ENCODE results near the gene CSF1.
"Not testable (repeated sequence)": the region's sequence is repeated elsewhere in the genome, so short reads cannot be mapped to it uniquely, and the experiment has no call there.

CSF1 gene, protein sequence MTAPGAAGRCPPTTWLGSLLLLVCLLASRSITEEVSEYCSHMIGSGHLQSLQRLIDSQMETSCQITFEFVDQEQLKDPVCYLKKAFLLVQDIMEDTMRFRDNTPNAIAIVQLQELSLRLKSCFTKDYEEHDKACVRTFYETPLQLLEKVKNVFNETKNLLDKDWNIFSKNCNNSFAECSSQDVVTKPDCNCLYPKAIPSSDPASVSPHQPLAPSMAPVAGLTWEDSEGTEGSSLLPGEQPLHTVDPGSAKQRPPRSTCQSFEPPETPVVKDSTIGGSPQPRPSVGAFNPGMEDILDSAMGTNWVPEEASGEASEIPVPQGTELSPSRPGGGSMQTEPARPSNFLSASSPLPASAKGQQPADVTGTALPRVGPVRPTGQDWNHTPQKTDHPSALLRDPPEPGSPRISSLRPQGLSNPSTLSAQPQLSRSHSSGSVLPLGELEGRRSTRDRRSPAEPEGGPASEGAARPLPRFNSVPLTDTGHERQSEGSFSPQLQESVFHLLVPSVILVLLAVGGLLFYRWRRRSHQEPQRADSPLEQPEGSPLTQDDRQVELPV

DNA sequence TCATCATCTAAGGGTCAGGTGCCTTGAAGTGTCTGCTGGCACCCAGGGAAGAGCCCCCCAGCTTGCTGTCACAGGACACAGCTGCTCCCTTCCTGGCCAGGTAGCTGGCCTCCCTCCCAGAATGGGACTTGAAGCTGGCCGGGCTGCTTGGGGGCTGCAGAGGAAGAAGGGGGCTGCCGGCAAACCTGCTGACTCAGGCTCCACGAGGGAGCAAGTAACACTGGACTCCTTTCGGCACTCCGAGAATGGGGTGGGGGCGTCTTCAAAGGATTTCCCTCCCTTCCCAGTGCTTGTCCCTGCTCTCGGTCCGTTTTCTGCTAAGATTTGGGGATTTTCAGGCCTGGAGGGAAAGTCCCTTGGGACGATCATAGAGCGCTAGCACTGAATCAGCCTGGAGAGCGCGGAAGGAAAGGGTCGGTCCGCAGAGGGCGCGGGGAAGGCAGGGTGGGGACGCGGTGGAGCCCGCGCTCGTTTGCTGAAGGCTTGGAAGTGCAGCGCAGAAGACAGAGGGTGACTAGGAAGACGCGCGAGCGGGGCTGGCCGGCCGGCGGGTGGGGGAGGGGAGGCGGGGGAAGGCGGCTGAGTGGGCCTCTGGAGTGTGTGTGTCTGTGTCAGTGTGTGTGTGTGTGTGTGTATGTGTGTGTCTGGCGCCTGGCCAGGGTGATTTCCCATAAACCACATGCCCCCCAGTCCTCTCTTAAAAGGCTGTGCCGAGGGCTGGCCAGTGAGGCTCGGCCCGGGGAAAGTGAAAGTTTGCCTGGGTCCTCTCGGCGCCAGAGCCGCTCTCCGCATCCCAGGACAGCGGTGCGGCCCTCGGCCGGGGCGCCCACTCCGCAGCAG lies at the start of gene CSF1:
TSS of gene CSF1 (plus strand) at position 727 of the 840 bp plus-strand sequence. CDS start 175 bp downstream, outside the sequence.
- DNase-seq (ENCODE audit: low read depth) = peak; percentile 85

DNA sequence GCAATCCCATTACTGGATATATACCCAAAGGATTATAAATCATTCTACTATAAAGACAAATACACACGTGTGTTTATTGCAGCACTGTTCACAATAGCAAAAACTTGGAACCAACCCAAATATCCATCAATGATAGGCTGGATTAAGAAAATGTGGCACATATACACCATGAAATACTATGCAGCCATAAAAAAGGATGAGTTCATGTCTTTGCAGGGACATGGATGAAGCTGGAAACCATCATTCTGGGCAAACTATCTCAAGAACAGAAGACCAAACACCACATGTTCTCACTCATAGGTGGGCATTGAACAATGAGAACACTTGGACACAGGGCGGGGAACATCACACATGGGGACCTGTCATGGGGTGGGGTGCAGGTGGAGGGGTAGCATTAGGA lies 49.0 kb upstream of the CSF1 start:
- not testable (repeated sequence) for DNase-seq (ENCODE audit: low read depth)

DNA sequence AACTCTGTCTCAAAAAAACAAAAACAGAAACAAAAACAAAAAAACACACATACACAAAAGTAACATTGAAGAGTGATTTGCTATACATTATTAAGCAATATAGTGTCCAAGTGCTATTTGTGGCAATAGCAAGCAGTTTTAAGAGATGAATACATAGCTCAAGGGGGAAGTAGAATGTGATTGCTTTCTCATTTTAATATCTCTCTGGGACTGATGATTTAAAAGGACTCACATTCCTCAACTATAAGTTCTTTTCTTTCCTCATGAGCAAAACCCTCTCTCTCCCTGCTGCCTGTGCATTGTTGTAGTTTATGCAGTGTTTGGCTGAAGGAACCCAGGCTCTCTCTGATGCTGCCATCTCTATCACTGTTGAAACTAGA lies 47.0 kb upstream of the CSF1 start:
- no peak for DNase-seq (ENCODE audit: low read depth)

DNA sequence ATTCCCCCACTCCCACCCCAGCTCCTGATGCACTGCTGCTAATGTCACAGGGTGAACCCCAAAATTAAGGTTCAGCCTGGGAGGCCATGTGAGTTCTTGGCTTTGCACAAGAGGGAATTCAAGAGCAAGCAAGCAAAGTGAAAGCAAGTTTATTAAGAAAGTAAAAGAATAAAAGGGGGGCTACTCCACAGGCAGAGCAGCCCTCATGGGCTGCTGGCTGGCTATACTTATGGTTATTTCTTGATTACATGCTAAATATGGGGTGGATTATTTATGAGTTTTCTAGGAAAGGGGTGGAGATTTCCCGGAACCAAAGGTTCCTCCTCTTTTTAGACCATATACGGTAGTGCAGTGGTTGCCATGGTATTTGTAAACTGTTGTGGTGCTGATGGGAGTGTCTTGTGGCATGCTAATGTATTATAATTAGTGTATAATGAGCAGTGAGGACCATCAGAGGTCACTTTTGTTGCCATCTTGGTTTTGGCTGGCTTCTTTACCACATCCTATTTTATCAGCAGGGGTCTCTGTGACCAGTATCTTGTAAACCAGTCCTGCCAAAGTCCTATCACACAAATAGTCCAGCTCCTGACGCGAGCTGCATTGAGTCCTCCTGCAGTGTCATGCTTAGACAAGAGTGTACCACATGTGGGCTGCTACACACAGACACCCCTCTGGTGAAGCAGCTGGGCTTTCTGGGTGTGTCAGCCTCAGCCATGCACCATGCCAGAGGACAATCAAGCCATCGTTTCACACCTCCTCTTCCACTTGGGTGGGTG lies 46.4 kb upstream of the CSF1 start:
- peak; percentile 10 for DNase-seq (ENCODE audit: low read depth)

DNA sequence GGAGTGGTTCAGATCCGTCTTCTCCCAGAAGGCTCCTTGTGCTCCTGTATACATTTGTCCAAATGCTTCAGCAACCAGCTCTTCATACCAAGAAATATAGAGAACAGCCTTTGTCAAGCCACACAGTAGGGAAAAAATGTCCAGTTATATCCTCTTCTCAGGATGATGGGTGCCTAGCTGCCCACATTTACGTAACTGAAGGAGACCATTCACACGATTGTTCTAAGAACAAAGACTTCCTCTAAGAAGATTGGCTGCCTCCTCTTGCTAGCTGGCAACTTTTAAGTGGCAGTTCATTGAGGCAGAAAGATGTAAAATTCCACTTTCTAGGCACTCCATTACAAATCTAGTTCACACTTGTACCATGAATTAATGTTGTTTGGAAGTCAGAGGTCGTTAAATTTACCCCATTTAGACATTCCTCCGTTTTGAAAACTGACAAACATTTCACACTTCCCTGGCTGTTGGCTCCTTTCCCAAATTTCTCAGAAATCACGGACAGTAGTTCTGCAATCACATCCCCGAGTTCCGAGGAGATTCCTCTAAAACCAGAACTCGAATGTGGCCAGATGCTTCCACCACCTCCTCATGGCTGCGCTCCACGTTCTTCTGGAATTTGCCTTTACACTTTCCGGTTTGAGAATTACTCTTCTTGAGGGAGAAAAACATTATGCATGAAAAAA lies 45.6 kb upstream of the CSF1 start:
- no peak for DNase-seq (ENCODE audit: low read depth)

DNA sequence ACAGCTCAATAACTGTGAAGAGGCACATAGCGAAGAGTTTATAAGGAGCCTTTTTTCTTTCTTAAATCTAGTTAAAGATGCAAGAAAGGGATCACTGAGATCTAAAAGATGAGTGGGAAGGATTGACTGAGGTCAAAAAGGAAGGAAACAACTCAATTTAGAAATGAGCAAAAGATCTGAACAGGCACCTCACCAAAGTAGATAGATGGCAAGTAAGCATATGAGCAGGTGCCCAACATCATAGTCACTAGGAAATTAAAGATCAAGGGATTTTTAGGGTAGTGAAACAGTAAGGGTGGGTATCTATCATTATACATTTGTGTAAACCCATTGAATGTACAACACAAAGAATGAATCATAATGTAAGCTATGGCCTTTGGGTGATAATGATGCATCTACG lies 44.6 kb upstream of the CSF1 start:
- DNase-seq (ENCODE audit: low read depth) = no peak

DNA sequence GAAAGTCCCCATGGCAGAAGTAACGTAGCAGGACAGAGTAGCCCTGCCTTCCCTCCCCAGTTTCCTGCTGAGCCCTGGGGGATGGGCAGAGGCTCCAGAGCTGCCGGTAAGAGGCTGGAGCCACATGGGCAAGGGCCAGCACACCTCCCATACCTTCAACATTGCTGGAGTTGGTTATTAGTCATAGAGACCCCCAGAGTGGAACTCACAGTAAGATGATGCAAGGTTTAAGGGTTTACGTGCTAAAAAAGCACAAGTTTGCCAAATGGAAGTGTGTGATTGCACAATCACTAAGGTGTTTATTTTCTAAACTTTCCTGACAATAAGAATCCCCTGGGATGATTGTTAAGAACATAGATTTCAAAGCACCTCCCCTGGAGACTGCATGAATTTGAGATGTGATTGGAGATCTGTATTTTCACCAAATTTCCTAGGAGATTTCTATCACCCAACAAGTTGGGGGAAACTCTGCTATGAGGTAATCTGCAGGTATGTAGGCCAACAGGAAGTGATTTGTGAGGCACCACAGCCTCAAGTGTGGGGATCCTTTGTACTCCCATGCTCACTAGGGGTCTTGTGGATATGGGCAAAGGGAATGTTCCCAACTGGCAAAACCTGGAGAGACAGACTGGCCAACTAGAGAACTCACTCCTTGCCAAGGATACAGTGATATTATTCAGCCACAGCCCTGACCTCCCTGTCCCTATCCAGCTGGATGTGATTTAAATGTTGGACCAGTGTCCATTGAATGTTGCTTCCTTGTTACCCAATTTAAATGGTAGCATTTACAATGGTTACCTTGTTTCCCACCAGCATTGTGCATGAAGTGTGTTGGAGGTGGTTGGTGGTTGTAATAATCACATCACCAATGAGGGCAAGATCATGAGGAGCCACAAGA lies 37.1 kb upstream of the CSF1 start:
- peak; percentile 47 for DNase-seq (ENCODE audit: low read depth)

DNA sequence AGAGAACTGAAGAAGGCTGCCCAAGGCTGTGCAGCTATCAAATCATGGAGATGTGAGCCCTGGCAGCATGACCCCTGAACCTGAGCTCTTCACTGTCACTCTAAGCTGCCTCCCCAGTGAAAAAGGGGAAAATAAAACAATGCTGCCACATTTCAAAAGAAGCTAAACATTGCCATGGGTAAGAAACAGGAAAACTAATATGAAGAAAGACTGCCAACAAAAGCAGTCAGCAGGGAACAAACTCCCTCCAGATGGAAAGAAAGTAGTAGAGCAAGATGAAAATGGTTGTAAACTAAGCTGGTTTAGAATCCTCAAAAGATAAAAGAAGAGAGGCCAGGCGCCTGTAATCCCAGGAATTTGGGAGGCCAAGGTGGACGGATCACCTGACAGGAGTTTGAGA lies 36.2 kb upstream of the CSF1 start:
- DNase-seq (ENCODE audit: low read depth) = no peak

DNA sequence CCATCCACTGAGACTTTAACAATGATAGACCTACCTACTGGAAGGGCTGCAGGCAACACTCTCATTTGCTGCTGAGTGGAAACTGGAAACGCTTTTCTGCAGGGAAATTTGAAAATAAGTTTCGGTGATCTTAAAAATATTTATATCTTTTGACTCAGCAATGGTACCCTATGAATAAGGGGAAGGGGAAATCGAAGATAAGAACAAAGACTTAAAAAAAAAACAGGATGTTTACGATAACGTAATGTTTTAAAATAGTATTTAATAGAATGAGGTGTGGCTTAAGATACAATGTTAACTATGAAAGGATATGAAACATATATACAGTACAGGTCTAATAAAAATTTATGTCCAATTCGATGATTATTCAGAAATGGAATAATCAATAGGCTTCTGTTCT lies 34.8 kb upstream of the CSF1 start:
- no peak for DNase-seq (ENCODE audit: low read depth)

DNA sequence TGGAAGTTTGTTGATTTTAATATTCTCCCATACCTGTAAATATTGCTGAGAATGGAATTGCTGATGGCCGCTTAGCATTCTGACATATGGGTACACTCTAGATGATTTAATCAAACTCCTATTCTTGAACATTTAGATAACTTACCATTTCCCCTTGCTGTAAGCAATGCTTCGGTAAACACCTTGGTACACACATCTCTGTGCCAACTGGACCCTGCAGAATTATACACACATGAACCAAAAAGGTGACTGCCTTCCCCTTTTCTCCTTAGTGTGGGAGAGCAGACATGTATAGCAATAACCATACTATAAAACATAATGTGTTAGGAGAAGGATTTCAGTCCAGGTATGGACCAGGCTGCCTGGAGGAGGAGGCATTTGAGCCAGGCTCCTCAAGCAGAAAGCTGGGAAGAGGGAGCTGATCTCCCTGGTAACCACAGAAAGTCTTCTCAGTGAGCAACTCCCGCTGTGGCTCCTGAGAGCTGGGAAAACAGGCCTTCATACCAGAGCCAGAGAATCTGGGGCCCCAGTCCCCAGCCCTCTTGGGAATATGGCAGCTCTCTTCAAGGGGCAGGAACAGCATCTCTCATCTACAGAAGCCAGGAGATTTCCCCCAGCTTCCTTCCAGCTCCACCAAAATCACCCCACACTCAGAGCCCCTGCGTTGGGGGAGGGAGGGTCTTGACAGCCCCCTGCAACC lies 33.9 kb upstream of the CSF1 start:
- no peak for DNase-seq (ENCODE audit: low read depth)

DNA sequence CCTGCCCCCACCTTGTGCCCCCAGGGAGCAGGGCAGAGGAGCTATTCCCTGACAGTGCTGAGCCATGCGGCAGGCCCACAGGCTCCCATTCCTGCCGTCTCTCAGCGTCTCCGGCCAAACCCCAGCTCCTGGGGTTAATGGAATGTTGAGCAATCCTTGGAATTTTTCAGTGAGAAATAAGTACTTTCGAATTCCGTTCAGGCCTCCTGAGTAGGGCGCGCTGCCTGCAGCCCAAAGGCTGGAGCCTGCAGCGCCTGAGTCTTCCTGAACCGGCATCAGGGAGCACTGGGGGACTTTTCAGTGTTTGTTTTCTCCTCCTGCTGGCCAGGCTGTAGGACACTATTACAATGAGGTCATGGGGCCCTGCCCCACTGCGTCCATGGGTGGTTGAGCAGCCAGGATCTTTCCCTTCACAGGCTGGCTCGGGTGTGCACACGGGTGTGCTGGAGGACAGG lies 33.3 kb upstream of the CSF1 start:
- peak; percentile 82 for DNase-seq (ENCODE audit: low read depth)

DNA sequence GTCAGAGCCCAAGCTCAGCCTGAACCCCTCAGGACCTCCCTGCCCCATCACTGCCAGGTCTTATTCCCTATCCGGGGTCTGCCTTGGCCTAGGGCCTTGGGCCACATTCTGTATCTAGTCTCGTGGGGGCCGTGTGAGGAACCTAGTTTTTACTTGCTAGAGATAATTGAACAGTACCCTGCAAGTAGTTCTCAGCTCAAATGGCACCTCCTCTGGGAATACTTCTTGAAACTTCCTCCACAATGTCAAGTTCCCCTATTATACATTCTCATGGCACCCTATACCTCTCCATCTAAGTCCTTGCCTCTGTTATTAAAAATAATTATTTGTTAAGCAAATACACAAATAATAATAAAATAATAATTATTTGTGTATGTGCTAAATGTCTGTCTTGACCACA lies 32.9 kb upstream of the CSF1 start:
- no peak for DNase-seq (ENCODE audit: low read depth)

DNA sequence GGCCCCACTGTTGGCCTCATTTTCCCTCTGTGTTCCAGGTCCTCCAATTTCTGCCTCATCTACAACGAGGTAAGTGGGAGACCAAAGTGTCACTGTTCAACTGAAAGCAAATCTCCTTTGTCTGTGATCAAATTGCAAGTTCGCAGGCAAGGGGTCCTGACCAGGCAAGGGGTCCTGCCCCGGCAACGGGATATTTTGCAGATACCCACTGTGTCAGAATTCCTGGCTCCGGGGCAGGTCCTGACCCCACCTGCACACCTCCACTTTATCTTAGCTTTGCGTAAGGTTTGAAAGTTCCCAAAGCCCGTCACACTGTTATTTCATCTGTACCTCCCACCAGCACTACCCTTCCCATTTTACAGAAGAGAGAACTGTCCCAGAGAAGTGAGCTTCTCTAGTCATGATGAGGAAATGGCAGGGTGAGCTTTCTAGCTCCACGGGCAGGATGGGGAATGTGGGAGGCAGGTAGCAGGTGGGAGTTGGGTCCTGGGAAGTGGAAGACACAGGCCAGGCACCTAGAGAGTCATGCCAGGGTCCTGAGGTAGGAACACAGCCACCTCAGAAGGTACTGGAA lies 32.0 kb upstream of the CSF1 start:
- DNase-seq (ENCODE audit: low read depth) = no peak

DNA sequence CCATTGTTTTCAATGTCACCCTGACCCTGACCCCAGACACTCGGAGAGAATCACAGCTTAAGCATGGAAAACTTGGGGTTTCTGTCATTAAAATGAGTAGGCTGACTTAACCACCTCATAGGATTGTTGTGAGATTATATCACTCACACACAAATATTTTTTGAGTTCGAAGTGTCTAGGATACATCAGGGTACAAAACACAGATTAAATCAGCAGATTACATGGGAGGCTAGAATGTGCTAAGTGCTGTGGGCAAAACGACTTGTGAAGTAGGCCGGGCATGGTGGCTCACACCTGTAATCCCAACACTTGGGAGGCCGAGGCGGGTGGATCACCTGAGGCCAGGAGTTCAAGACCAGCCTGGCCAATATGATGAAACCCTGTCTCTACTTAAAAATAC lies 31.3 kb upstream of the CSF1 start:
- not testable (repeated sequence) for DNase-seq (ENCODE audit: low read depth)

DNA sequence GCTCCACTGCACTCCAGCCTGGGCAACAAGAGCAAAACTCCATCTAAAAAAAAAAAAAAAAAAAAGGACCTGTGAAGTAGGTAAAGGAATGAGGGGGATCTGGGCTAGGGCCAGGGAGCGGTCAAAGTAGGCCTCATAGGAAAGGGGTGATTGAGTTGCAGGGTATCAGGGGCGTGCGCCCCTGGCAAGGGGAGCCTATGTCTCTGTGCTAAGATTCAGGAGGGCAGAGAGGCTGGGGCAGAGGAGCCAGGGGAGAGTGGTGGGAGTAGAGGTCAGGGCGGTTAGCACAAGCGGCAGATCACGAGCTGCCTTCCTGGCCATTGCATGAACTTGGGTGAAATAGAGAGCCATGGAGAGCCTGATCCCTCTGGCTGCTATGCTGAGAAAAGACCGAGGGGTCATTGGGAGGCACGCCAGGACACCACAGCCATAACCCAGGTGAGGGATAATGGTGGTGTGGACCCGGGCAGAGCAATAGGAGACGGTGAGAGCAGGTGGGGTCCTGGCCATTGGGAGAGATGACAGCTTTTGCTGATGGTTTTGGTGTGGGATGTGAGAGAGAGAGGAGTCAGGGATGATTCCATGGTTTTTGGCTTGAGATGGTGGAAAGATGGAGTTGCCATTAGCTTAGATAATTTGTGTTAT lies 30.6 kb upstream of the CSF1 start:
- DNase-seq (ENCODE audit: low read depth) = no peak

DNA sequence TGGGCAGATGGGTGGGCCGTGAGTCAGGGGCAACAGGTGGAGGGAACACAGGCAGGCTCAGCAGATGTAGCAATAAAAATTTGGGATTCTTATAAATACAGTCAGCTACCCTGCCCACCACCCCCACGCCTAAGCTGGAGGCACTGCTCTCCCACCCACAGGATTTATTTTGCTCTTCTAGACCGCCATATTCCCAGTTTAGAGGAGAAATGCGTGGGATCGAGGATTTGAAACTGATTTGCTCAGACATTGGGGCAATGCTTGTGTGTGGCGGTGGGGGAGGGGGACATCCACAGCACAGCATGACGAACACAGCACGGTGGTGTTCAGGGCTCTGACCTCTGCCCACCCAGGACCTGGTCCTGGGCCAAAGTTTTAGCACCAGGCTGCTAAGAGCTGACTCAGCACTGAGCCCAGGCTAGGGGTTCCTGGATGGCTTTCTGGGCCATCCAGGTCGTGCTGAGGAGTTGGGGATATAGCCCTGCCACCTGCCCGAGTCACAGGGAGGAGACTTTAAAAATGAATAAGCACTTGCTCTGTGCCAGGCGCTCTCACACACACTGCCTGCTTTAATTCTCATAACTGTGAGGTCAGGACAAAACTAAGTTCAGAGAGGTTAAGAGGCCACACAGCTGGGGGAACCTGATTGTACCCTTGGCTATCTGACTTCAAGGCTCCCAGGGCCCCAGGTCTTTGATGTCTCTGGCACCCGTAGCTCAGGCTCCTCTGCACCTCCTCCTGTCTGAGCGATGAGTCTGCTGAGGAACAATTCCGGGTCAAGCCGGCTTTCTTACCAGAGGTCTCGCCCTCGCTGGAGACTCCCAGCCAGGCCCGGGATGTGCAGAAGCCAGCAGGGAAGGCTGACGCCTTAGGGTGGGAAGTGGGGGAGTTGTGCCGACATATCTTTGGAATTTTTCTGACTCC lies 29.4 kb upstream of the CSF1 start:
- DNase-seq (ENCODE audit: low read depth) = no peak

DNA sequence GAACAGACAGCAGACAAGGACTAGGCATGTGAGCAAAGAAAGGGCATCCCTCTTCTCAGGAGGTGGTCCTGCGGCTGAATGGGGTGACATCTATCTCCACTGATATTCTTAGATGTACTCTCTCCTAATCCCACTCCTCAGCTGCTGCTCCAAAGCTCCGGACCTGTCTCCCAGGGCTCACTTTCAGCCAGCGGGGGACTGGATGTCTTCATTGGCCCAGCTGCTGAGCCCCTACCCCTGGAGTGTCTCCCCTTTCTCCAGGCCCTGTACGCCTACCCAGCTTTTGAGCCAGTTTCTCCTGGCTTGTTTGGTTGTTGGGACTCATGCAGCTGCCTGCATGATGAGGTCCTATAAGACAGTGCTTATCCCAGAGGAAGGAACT lies 28.8 kb upstream of the CSF1 start:
- no peak for DNase-seq (ENCODE audit: low read depth)

Measured in fibroblast of the conjunctiva (primary cell).